Tibial nerve (tissue), 4 donors: ENCODE measurements around the gene RPEL1.

Source experiments
- EP300 ChIP-seq, 2 donors: sonication (generic); formaldehyde crosslinking; IDR thresholded peaks; one replicate each; pipeline ENCODE4 v1.6.1; 2017; ENCODE audit warnings: antibody characterized with exemption in 2 of 2, mild to moderate bottlenecking in 1 of 2
- POLR2A ChIP-seq, 2 donors: fragments of 450-650 bp; IDR thresholded peaks; one replicate each; pipeline ENCODE4 v1.6.1; 2017; ENCODE audit warnings: antibody characterized with exemption in 2 of 2, mild to moderate bottlenecking in 2 of 2, moderate library complexity in 2 of 2
- TF ChIP-seq, protein P1 (sequence below), 5 experiments: fragments of 200-600 bp in 3 of 5; fragments of 450-650 bp in 2 of 5; sonication (generic) in 3 of 5; IDR thresholded peaks; one replicate each; pipeline ENCODE4 v1.5.1; 2016 to 2019; ENCODE audit warnings: antibody characterized with exemption in 5 of 5, mild to moderate bottlenecking in 3 of 5, moderate library complexity in 2 of 5

DNA sequence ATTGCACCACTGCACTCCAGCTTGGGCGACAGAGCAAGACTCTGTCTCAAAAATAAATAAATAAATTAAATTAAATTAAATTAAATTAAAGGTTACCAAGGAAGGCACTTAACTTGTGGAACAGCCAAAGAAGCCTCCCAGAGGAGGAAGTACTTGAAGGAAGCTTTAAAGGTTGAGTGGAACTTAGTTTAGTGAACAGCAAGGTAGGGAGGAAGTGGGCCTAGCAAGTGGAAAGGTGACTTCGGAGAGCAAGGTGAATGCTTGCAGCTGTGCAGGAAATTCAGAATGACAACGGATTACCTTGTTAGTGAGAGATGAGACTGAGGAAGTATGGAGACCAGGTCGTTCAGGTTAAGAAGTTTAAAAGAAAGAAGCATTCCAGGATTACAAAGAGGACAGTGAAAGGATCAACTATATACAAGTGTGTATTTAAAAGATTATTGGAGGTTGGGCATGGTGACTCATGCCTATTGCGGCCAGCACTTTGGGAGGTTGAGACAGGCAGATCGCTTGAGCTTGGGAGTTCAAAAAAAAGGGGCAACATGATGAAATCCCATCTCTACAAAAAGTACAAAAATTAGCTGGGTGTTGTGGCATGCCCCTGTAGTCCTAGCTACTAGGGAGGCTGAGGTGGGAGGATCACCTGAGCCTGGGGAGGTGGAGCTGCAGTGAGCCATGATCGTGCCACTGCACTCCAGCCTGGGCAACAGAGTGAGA lies 12.8 kb upstream of the RPEL1 start:
- TF ChIP-seq, protein P1, sequence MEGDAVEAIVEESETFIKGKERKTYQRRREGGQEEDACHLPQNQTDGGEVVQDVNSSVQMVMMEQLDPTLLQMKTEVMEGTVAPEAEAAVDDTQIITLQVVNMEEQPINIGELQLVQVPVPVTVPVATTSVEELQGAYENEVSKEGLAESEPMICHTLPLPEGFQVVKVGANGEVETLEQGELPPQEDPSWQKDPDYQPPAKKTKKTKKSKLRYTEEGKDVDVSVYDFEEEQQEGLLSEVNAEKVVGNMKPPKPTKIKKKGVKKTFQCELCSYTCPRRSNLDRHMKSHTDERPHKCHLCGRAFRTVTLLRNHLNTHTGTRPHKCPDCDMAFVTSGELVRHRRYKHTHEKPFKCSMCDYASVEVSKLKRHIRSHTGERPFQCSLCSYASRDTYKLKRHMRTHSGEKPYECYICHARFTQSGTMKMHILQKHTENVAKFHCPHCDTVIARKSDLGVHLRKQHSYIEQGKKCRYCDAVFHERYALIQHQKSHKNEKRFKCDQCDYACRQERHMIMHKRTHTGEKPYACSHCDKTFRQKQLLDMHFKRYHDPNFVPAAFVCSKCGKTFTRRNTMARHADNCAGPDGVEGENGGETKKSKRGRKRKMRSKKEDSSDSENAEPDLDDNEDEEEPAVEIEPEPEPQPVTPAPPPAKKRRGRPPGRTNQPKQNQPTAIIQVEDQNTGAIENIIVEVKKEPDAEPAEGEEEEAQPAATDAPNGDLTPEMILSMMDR (IDR thresholded peaks at IDR 0.05): no peak
- no peak for TF ChIP-seq POLR2A (IDR thresholded peaks at IDR 0.05)
- TF ChIP-seq EP300 (IDR thresholded peaks at IDR 0.05): no peak
